Adipocyte (in vitro differentiated cells): ENCODE results near the gene SPRYD7.
A peak's percentile ranks its signal among the peaks of the same experiment; 100 is the strongest.
"Not testable (repeated sequence)": the region's sequence is repeated elsewhere in the genome, so short reads cannot be mapped to it uniquely, and the experiment has no call there.

Experiments used
- DNase-seq: peaks from one replicate; pipeline ENCODE4 v3.0.0-alpha.2; 2015; ENCODE audit warnings: low read depth
- H3K27me3 ChIP-seq: replicated peaks from 2 replicates; pipeline ENCODE4 v1.7.0; 2013; ENCODE audit warnings: mild to moderate bottlenecking, low read length, moderate library complexity; ENCODE audit not compliant: control insufficient read depth, insufficient read depth
- H3K36me3 ChIP-seq: 2 replicates; pipeline ENCODE4 v1.7.0; 2013; ENCODE audit warnings: low read length, mild to moderate bottlenecking, moderate library complexity; ENCODE audit not compliant: control insufficient read depth, insufficient read depth, severe bottlenecking
- H3K4me1 ChIP-seq: 2 replicates; pipeline ENCODE4 v1.7.0; 2013; ENCODE audit warnings: mild to moderate bottlenecking, low read length, moderate library complexity; ENCODE audit not compliant: control insufficient read depth, insufficient read depth
- H3K4me3 ChIP-seq: 2 replicates; pipeline ENCODE4 v1.7.0; 2013; ENCODE audit warnings: mild to moderate bottlenecking, low read length, moderate library complexity
- H3K9ac ChIP-seq: 2 replicates; pipeline ENCODE4 v1.7.0; 2013; ENCODE audit warnings: mild to moderate bottlenecking, low read length, moderate library complexity
- H3K9me3 ChIP-seq: 2 replicates; pipeline ENCODE4 v1.7.0; 2013; ENCODE audit warnings: mild to moderate bottlenecking, low read length, moderate library complexity; ENCODE audit not compliant: control insufficient read depth

The SPRYD7 gene

GRCh38 chr13:49954674-49955455, 18.7 kb upstream of the SPRYD7 start:
- H3K9ac ChIP-seq, result no peak overlapping the region
- H3K4me3 ChIP-seq, result no peak overlapping the region
- peaks cover 10% of the 10 kb centered on the region for H3K4me1 ChIP-seq
- DNase-seq, result peak; percentile 7
- peaks cover 4% of the 10 kb centered on the region for H3K36me3 ChIP-seq
- H3K9me3 ChIP-seq, result no peaks in the 10 kb centered on the region
- no peaks in the 10 kb centered on the region for H3K27me3 ChIP-seq

DNA sequence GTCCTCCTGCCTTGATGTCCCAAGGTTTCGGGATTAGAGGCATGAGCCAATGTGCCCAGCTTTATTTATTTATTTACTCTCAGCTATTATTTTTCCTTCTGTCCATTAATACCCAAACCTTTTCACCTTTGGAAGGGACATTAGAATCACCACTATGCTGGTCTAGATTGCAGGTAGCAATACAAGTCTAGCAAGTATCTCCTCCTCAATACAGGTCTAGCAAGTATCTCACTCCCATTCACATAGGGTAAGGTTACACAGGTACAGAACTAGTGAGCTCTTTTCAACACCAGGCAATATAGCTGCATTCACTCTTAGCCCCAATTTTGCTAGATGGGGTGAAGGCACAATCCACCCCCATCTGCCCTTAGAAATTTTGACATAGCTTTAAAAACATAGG, 17.4 kb upstream of the SPRYD7 start:
- H3K9me3 ChIP-seq, result no peaks in the 10 kb centered on the region
- no peaks in the 10 kb centered on the region for H3K27me3 ChIP-seq
- peaks cover 10% of the 10 kb centered on the region for H3K4me1 ChIP-seq
- peaks cover 4% of the 10 kb centered on the region for H3K36me3 ChIP-seq
- no peak overlapping the region for H3K4me3 ChIP-seq
- H3K9ac ChIP-seq, result no peak overlapping the region
- DNase-seq, result no peak

DNA sequence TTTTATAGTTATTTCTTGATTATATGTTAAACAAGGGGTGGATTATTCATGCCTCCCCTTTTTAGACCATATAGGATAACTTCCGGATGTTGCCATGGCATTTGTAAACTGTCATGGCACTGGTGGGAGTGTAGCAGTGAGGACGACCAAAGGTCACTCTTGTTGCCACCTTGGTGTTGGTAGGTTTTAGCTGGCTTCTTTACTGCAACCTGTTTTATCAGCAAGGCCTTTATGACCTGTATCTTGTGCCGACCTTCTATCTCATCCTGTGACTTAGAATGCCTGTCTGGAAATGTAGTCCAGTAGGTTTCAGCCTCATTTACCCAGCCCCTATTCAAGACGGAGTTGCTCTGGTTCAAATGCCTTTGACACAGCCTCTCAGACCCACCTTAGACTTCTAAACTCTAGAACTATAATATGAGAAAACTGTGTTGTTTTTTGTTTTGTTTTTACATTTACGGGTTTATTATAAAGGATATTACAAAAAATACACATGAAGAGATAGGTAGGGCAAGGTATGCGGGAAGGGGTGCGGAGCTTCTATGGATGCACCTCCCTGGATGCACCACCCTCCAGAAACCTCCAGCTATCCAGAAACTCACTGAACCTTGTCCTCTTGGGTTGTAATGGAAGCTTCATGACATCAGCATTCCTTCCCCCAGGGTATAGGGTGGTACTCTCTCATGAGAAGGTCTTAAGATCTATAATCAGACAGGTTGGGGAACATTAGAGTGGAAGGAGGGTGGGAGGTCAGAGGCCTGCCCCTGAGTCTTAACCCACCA, 15.8 kb upstream of the SPRYD7 start:
- DNase-seq, result no peak
- Histone ChIP-seq H3K9me3 (no peaks in the 10 kb centered on the region), H3K4me3 (no peak overlapping the region), H3K36me3 (peaks cover under 1% of the 10 kb centered on the region), H3K9ac (no peak overlapping the region), H3K4me1 (peaks cover 10% of the 10 kb centered on the region), H3K27me3 (no peaks in the 10 kb centered on the region)

DNA sequence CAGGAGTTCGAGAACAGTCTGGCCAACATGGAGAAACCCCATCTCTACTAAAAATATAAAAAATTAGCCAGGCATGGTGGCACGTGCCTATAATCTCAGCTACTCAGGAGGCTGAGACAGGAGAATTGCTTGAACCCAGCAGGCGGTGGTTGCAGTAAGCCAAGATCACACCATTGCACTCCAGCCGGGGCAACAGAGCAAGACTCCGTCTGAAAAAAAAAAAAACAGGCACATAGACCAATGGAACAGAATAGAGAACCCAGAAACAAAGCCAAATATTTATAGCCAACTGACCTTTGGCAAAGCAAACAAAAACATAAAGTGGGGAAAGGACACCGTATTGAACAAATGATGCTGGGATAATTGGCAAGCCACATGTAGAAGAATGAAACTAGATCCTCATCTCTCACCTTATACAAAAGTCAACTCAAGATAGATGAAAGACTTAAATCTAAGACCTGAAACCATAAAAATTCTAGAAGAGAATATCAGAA, 12.7 kb upstream of the SPRYD7 start:
- H3K9me3 ChIP-seq, H3K9ac ChIP-seq, H3K27me3 ChIP-seq, H3K36me3 ChIP-seq, H3K4me3 ChIP-seq, DNase-seq, H3K4me1 ChIP-seq: not testable (repeated sequence)

- no peak for DNase-seq
- H3K36me3 ChIP-seq, result no peaks in the 10 kb centered on the region
Observed at GRCh38 chr13:49939321-49939720, 3.2 kb upstream of the SPRYD7 start.

GRCh38 chr13:49938921-49939320, 2.8 kb upstream of the SPRYD7 start:
- H3K9ac ChIP-seq, result peak overlapping the region; percentile 6
- no peak for DNase-seq
- H3K4me3 ChIP-seq, result no peak overlapping the region
- H3K9me3 ChIP-seq, result no peaks in the 10 kb centered on the region
- H3K36me3 ChIP-seq, result no peaks in the 10 kb centered on the region
- H3K4me1 ChIP-seq, result peaks cover 11% of the 10 kb centered on the region
- H3K27me3 ChIP-seq, result no peaks in the 10 kb centered on the region

More at GRCh38 chr13:49939321-49939720, 3.2 kb upstream of the SPRYD7 start:
- Histone ChIP-seq H3K9me3 (no peaks in the 10 kb centered on the region), H3K4me1 (peaks cover 11% of the 10 kb centered on the region), H3K27me3 (no peaks in the 10 kb centered on the region), H3K4me3 (no peak overlapping the region), H3K9ac (peak overlapping the region; percentile 6)

DNA sequence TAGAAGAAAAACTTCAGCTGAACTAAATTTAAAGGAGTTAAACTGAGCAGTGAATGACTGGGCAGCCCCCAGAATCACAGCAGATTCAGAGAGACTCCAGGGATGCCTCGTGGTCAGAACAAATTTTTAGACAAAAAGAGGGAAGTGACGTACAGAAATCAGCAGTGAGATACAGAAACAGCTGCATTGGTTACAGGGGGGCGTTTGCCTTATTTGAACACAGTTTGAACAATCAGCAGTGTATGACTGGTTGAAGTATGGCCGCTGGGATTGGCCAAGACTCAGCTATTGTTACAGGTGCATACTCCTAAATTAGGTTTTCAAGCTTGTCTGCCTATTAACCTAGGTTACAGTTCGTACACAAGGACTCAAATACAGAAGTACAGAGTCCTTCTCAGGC, 2.2 kb upstream of the SPRYD7 start:
- DNase-seq, result no peak
- Histone ChIP-seq H3K27me3 (no peaks in the 10 kb centered on the region), H3K9ac (no peak overlapping the region), H3K4me3 (no peak overlapping the region), H3K36me3 (no peaks in the 10 kb centered on the region), H3K9me3 (no peaks in the 10 kb centered on the region), H3K4me1 (peaks cover 11% of the 10 kb centered on the region)

DNA sequence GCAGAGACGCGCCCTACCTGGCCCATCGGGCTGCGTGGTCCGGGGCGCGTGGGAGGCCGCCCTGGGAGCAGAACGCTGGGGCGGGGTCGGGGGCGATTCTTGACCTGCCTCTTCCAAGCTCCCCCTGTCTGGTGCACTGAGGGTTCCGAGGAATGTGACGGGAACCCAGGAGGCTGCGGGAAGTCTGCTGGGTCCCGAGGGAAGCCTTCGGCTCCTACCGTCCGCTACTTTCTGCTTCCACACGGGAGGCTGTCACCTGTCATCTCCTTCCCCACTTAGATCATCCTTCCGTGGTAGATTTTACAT, 781 bp upstream of the SPRYD7 start:
- H3K9me3 ChIP-seq, result no peaks in the 10 kb centered on the region
- H3K36me3 ChIP-seq, result no peaks in the 10 kb centered on the region
- no peak for DNase-seq
- H3K27me3 ChIP-seq, result no peaks in the 10 kb centered on the region
- H3K9ac ChIP-seq, result peak overlapping the region; percentile 91
- H3K4me3 ChIP-seq, result peak overlapping the region; percentile 98
- H3K4me1 ChIP-seq, result peaks cover 16% of the 10 kb centered on the region

DNA sequence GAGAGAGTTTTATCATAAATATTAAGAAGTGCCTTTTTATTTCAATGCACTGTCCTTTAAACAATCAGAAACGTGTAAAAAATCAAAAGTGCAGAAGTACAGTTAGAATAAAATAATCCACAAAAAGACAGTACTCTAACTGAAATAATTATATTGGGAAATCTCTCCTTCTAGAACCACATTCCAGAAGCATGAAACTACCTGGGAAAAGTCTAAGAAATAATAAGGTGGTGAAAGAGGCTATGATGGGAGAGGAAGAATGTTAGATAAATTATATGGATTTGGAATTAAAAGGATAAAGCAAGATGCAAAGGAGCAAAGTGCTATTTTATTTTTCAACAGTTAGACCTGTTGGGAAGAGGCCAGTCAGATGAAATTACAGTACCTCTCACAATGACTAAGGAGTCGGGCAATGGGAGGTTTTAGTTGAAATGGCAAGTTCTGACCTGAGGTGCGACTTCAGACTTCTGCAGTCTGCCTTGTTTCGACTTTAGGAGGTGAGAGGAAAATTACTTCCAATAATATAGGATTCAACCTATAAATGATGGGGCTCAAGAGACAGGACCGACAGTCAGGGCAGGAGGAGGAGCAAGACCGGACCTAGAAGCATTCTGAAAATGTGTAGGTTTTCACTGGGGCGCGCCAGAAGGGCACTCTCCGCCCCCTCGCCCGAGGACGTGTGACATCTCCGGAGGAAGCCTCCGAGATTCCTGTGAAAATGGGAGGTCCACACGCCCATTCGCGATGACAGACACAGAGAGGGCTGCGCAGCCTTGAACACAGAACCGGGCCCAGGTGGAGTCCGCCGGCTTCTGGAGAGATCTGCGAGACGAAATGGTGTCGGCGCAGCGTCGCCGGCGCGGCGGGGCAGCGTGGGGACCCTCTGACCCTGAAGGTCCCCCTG, 717 bp downstream of the SPRYD7 start:
- no peaks in the 10 kb centered on the region for H3K27me3 ChIP-seq
- H3K36me3 ChIP-seq, result peaks cover 5% of the 10 kb centered on the region
- H3K4me3 ChIP-seq, result peak overlapping the region; percentile 98
- peak overlapping the region; percentile 91 for H3K9ac ChIP-seq
- H3K9me3 ChIP-seq, result no peaks in the 10 kb centered on the region
- peak; percentile 76 for DNase-seq
- peaks cover 16% of the 10 kb centered on the region for H3K4me1 ChIP-seq

DNA sequence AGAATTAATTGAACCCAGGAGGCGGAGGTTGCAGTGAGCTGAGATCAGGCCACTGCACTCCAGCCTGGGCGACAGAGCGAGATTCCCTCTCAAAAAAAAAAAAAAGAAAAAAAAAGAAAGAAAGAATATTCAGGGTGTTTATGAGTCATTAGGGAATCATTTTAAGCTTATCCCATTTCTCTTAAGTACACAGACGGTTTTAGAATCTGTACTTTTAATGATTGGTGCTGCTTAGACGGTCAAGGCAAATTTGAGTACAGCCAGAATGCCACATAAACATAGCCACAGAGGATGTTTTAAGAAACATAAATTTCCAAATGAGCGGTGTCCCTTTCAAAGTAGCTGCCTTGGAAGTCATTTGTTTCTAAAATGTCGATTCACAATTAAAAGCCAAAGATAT, 2.6 kb downstream of the SPRYD7 start:
- H3K9ac ChIP-seq, result no peak overlapping the region
- peaks cover 16% of the 10 kb centered on the region for H3K4me1 ChIP-seq
- no peak overlapping the region for H3K4me3 ChIP-seq
- H3K36me3 ChIP-seq, result peaks cover 16% of the 10 kb centered on the region
- H3K27me3 ChIP-seq, result no peaks in the 10 kb centered on the region
- DNase-seq, result no peak
- H3K9me3 ChIP-seq, result no peaks in the 10 kb centered on the region

DNA sequence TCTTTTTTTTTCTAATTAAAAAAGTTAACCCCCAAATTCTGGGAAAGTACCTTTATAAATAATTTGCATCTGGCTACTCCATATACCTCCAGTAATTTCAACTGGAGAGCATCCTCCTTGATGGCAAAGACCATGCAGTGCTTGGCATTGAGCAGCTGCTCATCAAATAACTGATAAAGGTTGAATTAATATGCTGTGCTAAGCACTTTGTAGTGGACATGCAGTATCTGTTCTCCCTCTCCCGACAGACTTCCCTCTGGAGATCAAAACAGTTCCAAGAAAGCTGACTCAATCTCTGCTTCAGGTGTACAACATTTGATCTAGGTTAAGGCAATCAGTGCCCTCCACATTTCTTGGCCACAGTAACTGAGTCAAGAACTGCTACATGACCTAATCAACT, 3.3 kb downstream of the SPRYD7 start:
- Histone ChIP-seq H3K36me3 (peaks cover 16% of the 10 kb centered on the region), H3K4me3 (no peak overlapping the region), H3K27me3 (no peaks in the 10 kb centered on the region), H3K9me3 (no peaks in the 10 kb centered on the region), H3K4me1 (peaks cover 23% of the 10 kb centered on the region), H3K9ac (no peak overlapping the region)
- DNase-seq, result no peak
